ENCODE data around the gene PGR.
"Not testable (repeated sequence)": the region's sequence is repeated elsewhere in the genome, so short reads cannot be mapped to it uniquely, and the experiment has no call there.

The PGR gene

DNA sequence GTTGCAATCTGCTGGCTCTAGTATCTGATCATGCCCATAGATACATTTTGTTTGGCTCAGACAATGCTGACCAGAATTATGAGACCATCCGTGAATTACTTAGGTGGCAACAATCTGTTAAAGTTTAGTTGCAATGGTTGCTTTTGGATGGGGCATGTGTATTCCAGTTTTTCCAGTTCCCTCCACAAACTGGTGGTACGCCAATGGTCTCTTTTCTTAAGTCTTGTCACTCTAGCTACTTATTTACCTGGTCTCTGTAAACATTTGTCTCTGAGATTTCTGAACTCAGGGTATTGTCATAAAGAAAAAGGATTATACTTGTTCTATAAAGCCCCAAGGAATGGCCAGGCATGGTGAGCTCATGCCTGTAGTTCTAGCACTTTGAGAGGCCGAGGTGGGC is 65.9 kb downstream of the PGR start:
- DNase-seq = no peak

DNA sequence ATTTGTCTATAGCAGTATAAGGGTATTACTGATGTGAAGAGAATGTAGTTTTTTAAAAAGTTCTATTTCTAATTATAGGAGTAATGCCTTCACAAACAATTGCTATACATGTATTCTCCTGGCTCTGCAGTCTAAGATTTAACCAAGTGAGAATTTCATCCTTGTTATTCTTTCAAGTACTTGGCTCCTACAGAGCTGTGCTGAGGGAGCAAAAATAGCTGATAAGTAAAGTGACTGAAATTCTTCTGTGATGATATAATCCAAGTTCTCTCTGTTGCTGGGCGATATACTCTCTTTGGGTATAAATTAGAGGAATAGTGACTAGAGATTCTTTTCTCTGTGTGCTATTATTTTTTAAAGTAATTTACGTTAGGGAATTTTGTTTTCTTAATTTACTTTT is 68.0 kb downstream of the PGR start:
- no peak for DNase-seq

DNA sequence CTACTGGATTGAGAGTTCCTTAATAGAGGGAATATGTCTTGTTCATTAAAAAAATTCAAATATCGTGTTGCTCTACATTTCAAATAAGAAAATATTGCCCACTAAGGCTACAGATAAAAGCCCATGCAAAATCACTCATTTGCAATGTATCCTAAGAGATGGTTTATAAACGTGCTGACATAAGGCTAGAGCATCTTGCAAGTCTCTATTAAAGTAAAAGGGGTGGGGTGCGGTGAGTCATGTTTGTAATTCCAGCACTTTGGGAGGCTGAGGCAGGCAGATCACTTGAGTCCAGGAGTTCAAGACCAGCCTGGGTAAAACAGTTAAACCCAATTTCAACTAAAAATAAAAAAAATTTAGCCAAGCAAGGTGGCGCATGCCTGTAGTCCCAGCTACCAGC is 70.3 kb downstream of the PGR start:
- DNase-seq = no peak

DNA sequence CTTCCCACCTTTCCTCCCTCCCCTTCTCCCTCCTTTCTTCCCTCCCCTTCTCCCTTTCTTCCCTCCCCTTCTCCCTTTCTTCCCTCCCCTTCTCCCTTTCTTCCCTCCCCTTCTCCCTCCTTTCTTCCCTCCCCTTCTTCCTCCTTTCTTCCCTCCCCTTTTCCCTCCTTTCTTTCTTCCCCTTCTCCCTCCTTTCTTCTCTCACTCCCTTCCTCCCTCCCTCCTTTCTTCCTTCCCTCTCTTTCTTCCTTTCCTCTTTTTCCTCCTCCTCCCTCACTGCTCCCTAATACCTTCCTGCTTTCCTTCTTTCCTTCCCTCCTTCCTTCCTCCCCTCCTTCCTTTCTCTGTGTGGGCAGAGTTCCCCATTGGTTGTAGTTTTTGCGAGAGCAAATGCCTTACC is 76.1 kb downstream of the PGR start:
- no peak for DNase-seq

DNA sequence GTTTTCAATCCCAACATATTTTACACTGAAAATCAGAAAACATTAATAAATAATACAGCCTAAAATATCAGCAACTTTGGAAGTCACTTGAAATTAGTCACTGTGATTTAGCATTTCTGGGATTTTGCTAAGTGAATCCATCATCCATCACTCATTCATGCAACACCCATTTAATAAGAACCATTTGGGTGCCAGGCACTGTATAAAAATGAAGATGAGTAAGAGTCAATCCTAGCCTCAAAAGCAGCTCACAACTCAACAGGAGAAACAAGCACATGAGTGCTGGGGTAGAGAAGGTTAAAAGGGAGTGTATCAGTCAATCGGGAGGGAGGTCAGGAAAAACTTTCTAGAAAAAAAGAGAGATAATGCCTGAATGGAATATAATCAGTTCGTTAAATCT is 77.9 kb downstream of the PGR start:
- no peak for DNase-seq

DNA sequence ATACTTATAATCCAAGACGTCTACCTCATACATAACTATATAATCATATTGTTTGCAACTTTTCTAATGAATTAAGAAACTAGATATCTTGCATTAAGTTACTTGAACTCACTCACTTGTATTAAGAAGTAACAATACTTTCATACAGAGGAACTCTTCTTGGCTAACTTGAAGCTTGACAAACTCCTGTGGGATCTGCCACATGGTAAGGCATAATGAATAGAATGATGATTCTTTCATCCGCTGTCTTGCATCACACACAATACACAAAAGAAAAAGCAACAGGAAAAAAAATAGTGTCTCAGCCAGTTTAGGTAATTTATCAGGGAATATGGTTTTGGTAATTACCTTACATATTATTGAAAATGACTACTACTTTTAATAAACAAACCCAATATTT is 79.8 kb downstream of the PGR start:
- DNase-seq = no peak

DNA sequence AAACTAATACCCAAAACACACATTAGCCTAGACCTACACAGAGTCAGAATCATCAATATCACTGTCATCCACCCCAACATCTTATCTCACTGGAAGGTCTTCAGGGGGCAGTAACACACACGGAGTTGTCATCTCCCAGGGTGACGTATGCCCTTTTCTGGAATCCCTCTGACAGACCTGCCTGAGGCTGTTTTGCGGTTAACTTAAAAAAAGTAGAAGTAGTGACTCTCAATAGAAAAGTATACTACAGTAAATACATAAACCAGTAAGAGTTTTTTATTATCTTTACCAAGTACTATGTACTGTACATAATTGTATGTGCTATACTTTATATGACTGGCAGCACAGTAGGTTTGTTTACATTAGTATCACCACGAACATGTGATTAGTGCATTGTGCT is 80.5 kb downstream of the PGR start:
- no peak for DNase-seq

DNA sequence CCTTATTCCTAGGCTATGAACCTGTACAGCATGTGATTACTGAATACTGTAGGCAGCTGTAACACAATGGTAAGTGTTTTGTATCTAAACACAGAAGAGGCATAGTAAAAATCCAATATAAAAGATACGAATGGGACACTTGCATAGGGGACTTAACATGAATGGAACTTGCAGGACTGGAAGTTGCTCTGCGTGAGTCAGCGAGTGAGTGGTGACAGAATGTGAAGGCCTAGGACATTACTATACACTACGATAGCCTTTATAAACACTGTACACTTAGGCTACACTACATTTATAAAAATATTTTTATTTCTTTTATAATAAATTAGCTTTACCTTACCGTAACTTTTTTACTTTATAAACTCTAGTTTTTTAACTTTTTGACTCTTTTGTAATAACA is 81.1 kb downstream of the PGR start:
- DNase-seq = no peak

DNA sequence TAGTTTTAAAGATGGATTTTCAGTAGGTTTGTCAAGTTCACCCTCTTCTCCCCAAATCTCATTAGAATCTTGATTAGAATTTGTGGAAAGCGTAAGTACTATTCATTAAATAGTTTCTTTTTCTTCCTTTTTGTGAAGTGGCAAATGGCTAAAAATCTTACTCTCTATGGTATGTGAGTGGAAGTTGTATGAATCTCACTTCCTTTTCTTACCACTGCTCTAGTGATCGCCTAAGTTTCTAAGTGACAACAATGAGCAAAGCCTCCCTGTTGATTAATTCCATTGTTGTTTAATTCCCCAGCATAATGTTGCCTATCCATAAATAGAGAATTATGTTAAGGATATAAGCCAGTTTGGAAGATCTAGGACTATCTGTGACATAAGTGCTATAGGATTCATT is 82.7 kb downstream of the PGR start:
- DNase-seq = no peak

DNA sequence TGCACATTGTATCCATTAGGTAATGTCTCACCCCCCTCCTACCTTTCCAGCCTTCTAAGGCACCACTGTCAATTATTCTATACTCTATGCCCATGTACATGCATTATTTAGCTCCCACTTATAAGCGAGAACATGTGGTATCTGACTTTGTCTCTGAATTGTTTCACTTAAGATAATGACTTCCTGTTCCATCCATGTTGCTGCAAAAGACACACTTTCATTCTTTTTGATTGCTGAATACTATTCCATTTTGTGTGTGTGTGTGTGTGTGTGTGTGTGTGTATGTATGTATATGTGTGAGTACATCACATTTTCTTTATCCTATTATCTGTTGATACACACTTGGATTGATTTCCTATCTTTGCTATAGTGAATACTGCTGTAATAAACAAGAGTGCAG is 84.2 kb downstream of the PGR start:
- no peak for DNase-seq

DNA sequence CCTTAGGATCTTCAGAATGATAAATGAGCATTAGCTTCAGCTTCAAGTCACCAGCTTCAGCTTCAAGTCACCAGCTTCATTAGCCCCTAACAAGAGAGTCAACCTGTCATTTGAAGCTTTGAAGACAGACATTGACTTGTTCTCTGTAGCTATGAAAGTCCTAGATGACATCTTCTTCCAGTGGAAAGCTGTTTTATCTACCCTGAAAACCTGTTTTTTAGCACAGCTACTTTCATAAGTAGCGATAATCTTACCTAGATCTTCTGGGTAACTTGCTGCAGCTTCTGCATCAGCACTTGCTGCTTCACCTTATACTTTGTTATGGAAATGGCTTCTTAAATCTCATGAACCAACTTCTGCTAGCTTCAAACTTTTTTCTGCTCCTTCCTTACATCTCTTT is 85.7 kb downstream of the PGR start:
- no peak for DNase-seq

DNA sequence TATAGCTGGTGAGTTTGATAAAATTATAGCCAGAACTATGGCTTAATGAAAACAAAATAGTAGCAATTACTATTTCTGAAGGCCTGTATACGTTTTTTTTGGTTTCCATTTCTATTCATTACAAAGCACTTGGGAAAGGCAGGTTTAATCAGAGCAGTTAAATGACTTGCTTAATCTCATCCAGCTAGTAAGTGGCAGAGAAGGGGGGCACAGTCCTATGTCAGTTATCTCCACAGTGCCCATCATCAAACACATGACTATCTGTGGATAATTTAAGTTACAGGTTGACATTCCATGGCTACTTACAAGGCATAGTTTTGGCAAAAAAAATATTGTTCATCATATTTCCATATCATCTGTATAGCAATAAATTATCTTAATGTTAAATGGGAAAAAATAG is 93.7 kb downstream of the PGR start:
- DNase-seq = no peak

DNA sequence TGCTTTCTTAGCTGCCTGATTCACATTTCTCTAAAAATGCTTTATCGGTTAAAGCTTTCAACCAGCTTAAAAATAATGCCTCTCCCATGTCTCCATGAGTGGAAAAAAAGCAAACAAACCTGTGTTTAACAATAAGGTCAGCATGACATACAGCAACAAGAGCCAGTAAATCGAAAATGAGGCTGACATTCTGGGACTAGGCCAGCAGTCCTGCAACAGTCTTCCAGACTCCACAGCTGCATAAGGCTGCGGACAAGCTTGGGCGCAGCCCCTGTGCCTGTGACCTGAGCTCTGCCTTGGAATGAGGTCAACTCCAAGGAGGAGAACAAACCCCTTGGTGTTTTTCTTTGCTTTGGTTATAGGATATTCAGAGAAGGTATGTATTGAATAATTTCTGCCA is 95.5 kb downstream of the PGR start:
- DNase-seq = no peak

DNA sequence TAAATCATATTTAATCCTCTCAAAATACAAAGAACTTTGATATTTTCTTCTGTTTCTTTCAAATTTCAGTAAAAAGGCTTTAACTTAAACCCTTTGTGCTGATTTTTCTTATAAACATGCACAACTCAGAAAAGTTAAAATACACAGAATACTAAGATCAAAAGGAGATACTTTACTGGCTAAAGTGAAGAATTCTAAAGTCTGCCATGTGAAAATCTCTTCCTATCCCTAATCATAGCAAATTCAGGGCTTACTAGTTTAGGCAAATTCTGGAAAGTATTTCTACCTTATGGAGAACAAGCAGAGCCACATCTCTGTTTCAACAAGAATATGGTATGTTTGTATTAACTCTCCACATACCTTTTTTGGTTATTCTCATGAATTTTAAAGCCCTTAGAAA is 96.6 kb downstream of the PGR start:
- no peak for DNase-seq

DNA sequence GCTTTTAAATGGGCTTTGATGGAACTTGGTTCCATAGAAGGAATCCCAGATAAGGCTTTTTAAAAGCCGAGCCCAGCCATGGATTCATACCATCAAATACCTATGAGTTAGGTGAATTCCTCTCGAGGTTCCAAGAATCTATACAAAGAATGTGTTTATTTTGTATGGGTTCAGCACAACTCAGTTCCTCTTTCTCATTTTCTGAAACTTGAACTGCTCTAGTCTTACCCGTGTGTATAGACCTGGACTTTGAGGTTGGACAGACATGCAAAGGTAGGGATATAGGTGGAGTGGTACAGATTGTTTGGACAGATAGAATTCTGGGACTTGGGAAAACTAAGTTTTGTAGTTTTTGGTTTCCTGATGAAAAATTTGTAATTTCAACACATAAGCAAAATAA is 97.9 kb downstream of the PGR start:
- no peak for DNase-seq

DNA sequence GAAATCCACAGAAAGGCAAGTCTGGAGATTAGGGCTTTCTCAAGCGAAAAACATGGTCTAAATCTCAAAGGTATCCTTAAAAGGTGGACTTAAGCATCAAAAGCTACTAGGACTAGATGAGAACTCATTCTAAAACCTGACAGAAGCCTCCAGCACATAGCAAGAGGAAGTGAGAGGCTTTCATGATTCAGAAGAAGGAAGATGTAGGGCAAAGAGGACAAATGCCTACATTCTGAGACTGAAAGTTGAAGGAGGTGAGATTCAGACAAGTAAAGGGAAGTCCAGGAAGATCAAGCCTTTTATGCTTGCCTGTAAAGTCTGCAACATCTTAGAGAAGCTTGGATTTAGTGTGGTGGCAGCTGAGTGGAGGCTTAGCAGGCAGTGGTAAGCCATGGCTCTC is 98.9 kb downstream of the PGR start:
- no peak for DNase-seq

DNA sequence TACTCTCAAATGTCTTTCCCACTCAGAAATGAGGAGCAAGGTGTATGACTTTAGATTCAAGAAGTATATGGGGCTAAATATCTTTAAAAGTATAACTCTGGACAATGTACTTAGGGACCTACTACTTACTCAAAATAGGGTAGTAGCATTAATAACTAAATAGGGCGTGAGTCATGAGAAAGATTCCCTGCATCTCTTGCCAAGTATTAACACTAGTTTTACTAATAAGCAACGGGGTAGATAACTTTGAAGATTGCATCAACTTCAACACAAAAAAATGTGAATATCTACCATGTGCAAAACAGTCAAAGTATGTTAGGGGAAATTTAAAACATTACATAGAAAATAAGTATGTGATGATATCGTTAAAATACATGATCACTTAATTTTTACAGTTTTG is 99.6 kb downstream of the PGR start:
- DNase-seq = no peak

DNA sequence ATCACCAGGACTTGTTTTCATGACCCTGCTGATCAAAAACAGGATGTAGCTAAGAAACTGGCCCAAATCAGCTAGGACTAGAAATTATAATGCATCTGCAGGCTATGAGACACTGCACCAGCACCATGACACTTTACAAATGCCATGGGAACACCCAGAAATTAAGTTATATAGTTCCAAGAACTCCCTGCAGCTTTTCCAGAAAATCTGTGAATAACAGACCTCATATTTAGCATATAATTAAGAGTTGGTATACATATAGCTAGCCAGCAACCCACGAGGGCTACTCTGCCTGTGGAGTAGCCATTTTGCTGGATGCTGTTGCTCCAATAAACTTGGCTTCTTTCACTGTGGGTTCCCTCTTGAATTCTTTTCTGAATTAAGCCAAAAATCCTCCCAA is 101.0 kb downstream of the PGR start:
- no peak for DNase-seq

DNA sequence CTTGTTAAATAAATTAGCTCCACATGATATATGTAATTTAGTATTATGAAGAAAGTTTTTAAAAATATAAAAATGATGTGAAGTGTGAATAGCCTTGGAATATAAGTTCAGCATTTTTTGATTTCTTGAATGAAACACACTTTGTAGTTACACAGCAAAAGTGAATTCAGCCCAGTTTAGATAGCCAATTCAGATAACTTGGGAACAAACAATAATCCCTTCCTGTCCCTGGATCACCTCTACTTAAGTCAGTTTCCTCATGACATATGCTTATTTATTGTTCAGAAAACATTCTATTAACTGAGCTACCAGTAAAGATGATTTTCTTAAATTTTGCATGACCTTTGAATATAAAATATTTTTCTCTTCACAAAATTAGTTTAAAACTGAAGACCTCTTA is 107.4 kb downstream of the PGR start:
- DNase-seq = no peak

DNA sequence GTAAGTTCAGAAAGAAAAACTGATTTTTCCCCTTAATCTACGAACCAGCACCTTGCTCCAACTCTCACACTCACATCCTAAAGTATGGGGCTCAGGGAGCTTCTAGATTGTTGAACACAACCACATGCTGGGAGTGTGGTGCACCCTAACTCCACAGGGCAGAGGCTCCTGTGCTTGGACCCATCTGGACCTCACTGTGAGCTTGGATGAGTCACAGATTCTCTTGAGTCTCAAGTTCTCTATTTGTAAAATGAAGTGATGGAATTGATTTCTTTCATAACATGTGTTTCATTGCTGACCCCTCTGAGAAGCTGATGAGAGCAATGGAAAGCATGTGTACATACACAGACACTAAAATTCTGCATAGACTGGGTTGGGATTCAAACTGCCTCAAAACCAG is 109.7 kb downstream of the PGR start:
- DNase-seq = no peak

DNA sequence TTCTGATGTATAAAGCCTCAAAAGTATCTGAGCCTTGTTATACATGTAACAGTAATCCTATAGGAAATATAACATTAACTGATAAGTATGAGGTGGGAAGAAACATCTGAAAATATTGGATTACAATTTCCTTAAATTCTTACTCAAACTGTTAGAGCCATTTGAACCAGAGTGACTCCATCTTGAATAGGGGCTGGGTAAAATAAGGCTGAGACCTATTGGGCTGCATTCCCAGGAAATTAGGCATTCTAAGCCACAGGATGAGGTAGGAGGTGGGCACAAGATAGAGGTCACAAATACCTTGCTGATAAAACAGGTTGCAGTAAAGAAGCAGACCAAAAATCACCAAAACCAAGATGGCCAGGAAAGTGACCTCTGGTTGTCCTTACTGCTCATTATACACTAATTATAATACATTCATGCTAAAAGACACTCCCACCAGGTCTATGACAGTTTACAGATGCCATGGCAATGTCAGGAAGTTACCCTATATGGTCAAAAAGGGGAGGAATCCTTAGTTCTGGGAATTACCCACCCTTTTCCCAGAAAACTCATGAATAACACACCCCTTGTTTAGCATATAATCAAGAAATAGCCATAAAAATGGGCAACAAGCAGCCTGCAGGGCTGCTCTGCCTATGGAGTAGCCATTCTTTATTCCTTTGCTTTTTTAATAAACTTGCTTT is 114.9 kb downstream of the PGR start:
- DNase-seq = no peak

DNA sequence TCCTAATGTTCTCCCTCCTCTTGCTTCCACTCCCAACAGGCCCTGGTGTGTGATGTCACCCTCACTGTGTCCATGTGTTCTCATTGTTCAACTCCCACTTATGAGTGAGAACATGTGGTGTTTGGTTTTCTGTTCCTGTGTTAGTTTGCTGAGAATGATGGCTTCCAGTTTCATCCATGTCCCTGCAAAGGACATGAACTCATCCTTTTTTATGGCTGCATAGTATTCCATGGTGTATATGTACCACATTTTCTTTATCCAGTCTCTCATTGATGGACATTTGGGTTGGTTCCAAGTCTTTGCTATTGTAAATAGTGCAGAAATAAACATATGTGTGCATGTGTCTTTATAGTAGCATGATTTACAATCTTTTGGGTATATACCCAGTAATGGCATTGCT is 115.9 kb downstream of the PGR start:
- not testable (repeated sequence) for DNase-seq

DNA sequence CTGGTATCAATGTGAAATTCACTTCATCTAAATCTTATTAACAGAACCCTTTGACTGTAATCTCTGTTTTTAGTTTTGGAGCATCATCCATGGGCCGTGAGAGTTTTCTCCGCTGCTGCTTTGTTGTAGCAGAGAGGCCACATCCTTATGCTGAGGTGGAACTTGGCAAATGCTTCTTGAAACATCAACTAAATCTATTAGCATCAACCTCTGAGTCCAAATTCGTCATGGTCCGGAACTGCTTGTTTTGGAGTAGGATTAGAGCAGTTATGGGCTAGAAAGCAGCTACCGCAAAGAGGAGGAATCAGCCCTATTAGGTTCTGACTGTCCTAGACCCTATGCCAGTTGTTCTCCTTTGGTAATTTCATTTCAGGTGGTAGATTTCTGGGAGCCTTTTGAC is 117.7 kb downstream of the PGR start:
- no peak for DNase-seq

DNA sequence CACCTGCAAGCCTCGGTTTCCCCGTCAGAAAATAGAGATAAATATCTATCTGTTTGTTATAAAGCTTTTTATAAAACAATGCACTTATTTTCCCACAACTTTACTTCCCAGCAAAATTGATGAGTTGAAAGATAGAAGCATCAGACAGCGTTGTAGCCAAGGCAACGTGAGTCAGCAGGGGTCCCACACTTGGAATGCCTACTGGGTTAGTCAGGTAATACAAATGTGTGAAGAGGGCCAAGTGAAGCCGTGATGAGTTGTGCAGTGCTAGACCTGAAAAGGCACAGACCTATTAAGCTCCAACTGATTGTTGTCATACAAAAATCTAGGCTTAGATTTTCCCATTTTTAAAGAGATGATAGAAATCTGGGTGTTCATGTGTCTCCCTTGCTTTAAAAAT is 118.7 kb downstream of the PGR start:
- DNase-seq = no peak

DNA sequence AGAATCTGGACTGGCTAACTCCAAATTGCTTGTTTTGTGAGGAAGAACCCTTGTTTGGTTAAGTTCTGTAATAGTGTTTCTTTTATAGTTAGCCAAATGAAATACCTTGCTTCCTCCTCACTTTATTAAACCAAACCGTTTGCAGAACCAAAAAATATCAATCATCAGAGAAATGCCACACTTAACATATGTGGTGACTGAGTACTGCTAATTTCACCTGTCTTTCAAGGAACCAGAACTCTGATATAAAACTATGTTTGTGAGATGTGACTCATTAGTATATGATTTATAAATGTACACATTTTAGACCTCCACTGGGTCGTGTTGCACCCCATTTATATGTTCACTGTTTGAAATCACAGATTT is 119.9 kb downstream of the PGR start:
- no peak for DNase-seq
